Activated CD4-positive, alpha-beta memory T cell treated with anti-CD3 and anti-CD28 coated beads for 36 hours (primary cell): ENCODE data around the gene UBE2H. TPM values are rescaled to one million over a fixed set of nuclear protein-coding genes. Genes with fewer than 3 reads are reported as not detected.

Experiments
- CTCF ChIA-PET: fragments of 350-600 bp; sonication (Branson Sonifier 250); formaldehyde crosslinking; loops from one replicate; lab custom pipeline; 2021; ENCODE audit warnings: antibody characterized with exemption, inconsistent platforms; lab: Charles Lee
- POLR2A ChIA-PET: fragments of 350-600 bp; sonication (Branson Sonifier 250); formaldehyde crosslinking; loops from one replicate; lab custom pipeline; 2021; ENCODE audit warnings: antibody characterized with exemption; lab: Charles Lee
- DNase-seq: peaks from one replicate; pipeline ENCODE4 v3.0.0-alpha.2; 2020
- H3K27ac Mint-ChIP-seq: one replicate; pipeline ENCODE4 v1.8.0; 2021; ENCODE audit warnings: mixed read lengths
- H3K27me3 Mint-ChIP-seq: one replicate; pipeline ENCODE4 v1.8.0; 2021; ENCODE audit warnings: mixed read lengths
- H3K36me3 Mint-ChIP-seq: one replicate; pipeline ENCODE4 v1.8.0; 2021; ENCODE audit warnings: mixed read lengths
- H3K4me1 Mint-ChIP-seq: one replicate; pipeline ENCODE4 v1.8.0; 2021; ENCODE audit warnings: low read depth, mixed read lengths
- H3K4me3 Mint-ChIP-seq: one replicate; pipeline ENCODE4 v1.8.0; 2021; ENCODE audit warnings: mild to moderate bottlenecking, mixed read lengths
- H3K9me3 Mint-ChIP-seq: one replicate; pipeline ENCODE4 v1.8.0; 2021; ENCODE audit warnings: mixed read lengths
- intact Hi-C: fragments of 100-400 bp; cut with micrococcal nuclease; formaldehyde crosslinking; loops from one replicate; pipeline ENCODE4 v1.15.1; 2023
- total RNA-seq, 2 experiments: library from RNA; stranded (reverse); gene quantifications; one replicate each; pipeline ENCODE4 v1.2.3, GENCODE V29; 2021

The UBE2H gene
- total RNA-seq, result 10 to 100 TPM; 33.6 to 37.1 TPM

DNA sequence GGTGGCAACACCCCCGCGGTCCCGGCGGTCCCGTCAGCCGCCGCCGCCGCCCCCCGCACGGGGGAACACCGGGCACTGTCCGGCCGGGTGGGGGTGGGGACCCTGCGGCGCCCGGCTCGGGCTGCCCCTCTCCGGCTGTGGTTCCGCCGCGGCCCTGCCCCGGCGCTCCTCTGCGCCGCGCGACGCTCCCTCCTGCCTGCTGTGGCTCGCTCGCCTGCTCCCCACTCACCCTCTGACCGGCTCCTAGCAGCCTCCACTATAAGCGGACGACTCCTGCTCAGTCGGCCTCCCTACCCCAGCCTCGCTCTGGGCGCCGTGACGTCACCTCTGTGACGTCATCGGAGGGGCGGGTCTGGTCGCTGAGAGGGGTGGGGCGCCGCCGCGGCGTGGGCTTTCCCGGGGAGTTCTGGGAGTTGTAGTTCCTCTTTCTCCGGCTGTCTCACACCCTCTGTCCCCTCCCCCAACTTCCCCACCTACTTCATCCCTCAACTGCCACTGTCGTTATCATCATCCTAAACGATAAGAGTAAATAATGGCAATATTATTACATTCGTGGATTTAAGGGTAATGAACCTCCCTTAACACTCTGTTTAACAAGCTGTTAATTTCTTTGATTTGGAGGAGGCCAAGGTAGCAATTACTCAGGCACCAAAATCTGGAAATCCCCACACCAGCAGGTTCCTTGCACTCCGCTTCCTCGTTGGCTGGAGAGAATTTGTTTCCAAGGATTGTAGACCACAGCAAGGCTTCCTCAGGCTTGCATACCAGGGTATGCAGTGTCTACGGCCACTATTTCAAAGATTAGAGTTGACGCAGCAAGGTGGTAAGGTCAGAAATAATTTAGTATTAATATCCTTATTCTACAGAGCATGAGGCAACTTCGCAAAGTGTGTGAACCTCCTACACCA lies at the start of gene UBE2H:
Gene UBE2H, minus strand, starts transcription at position 308 of the 908 bp plus-strand sequence. CDS start 405 bp downstream, outside the sequence.
- intact Hi-C loops, result loop anchor here (5.0 kb wide), 5 partner anchors 111 to 336 kb away; partner anchors contain the start of gene KLHDC10
- H3K4me3 Mint-ChIP-seq, result peak within 1 kb of the TSS; percentile 87

DNA sequence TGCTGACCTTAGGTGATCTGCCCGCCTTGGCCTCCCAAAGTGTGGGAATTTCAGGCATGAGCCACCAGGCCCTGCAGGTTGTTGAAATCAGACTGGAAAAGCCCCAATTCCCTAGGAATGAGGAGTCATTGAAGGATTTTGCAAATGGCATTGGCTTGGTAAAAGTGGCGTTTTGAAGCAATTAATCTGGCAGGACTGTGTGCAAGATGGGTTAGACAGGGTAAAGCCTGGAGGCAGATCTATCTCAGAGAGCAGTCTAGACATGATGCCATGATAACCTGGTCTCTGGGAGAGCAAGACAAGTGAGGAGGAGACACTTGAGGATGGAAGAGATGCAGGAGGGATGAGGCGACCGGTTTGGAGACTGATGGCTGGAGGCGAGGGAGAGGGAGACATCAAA lies 45.7 kb upstream of the UBE2H start:
- Mint-ChIP-seq H3K4me3 (no peak overlapping the region), H3K4me1 (no peaks in the 10 kb centered on the region), H3K36me3 (no peaks in the 10 kb centered on the region), H3K27ac (no peak overlapping the region), H3K27me3 (no peaks in the 10 kb centered on the region), H3K9me3 (no peaks in the 10 kb centered on the region)
- intact Hi-C loops, result no loop called here
- CTCF ChIA-PET, result no interaction called here
- DNase-seq, result no peak
- POLR2A ChIA-PET, result no interaction called here

More for the DNA sequence above, at the start of gene UBE2H:
- Mint-ChIP-seq H3K36me3 (peaks cover 5% of the 10 kb centered on the region), H3K4me1 (peaks cover 7% of the 10 kb centered on the region), H3K9me3 (no peaks in the 10 kb centered on the region), H3K27me3 (no peaks in the 10 kb centered on the region), H3K27ac (peak within 1 kb of the TSS; percentile 90)
- ChIA-PET CTCF (no interaction called here), POLR2A (interaction anchor here (0.6 kb wide), 1 partner anchor 107 kb away, joined by 3 read pairs; no protein-coding TSS in a partner anchor)
- peak; percentile 94 for DNase-seq

DNA sequence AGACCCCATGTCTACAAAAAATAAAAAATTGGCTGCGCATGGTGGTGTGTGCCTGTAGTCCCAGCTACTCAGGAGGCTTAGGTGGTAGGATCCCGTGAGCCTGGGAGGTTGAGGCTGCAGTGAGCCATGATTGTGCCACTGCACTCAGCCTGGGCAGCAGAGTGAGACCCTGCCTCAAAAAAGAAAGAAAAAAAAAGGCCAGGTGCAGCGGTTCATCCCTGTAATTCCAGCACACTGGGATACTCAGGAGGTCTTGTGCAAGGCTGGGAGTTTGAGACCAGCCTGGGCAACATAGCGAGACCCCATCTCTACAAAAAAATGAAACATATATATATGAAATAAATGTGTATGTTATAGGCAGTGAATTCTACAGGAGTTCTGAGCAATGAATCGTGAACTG lies 44.5 kb upstream of the UBE2H start:
- no peaks in the 10 kb centered on the region for H3K9me3 Mint-ChIP-seq
- ChIA-PET POLR2A (no interaction called here), CTCF (no interaction called here)
- H3K4me1 Mint-ChIP-seq, result no peaks in the 10 kb centered on the region
- H3K27ac Mint-ChIP-seq, result no peak overlapping the region
- no peaks in the 10 kb centered on the region for H3K36me3 Mint-ChIP-seq
- no peaks in the 10 kb centered on the region for H3K27me3 Mint-ChIP-seq
- intact Hi-C loops, result no loop called here
- no peak for DNase-seq
- no peak overlapping the region for H3K4me3 Mint-ChIP-seq

DNA sequence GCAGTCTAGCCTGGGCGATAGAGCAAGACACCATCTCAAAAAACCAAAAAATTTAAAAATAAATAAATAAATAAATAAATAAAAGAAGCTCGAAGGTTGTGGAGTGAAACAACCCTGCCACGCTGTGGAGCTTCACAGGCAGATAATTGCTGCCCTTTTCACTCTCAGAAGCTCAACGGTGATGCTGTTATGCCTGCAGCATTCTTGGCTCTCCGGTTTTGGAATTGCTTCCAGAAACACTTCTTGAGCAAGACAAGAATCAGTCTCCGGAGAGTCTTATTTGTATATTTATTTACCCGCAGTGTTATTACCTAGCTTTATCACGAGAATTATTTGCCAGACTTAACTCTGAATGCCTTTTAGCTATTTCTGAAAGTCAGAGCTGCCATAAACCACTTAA lies 40.5 kb upstream of the UBE2H start:
- intact Hi-C loops, result no loop called here
- ChIA-PET POLR2A (no interaction called here), CTCF (interaction anchor here (0.7 to 1.1 kb wide), 2 partner anchors 16 to 1048 kb away, joined by 3 to 6 read pairs; no protein-coding TSS in a partner anchor)
- Mint-ChIP-seq H3K9me3 (no peaks in the 10 kb centered on the region), H3K4me1 (peaks cover 6% of the 10 kb centered on the region), H3K27me3 (no peaks in the 10 kb centered on the region), H3K4me3 (no peak overlapping the region), H3K27ac (no peak overlapping the region), H3K36me3 (no peaks in the 10 kb centered on the region)
- no peak for DNase-seq

DNA sequence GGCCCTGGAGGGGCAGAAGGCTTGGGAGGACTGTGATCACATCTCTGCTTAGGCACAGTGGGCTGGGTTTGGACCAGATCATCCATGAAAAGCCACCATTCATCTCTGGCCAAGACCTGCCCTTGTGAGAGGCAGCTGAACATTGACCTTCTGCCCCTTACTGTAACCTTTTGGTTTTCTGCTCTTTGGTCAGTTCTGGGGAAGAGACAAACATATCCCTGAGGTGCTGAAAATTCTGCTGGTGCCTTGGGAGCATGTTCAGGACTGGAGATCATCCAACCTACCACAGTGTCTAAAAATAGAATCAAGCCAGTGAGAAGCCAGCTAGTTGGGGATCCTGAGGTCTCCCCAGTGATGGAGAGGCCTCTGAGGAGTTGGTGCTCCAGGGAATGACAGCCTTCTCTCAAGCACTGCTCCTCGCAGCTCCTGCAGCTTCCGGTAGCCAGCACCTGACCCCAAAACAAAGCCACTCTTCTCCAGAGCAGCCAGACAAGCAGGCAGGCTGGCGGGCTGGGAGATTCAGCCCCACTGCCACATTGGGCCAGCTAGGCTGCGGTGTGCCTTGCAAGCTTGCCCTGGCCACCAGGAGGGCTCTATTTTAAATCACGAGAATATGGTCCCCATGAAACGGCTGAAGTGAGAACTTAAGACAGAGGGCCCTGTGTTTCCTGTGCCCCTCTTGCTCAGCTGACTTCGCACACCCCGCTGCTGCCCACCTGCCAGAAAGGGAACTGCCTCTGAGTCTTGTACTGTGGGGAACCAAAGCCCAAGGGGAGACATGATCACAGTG lies 37.8 kb upstream of the UBE2H start:
- H3K27me3 Mint-ChIP-seq, result no peaks in the 10 kb centered on the region
- H3K27ac Mint-ChIP-seq, result no peak overlapping the region
- intact Hi-C loops, result no loop called here
- DNase-seq, result no peak
- peaks cover 6% of the 10 kb centered on the region for H3K4me1 Mint-ChIP-seq
- ChIA-PET CTCF (no interaction called here), POLR2A (interaction anchor here (0.6 kb wide), 1 partner anchor 79 kb away, joined by 4 read pairs; no protein-coding TSS in a partner anchor)
- H3K36me3 Mint-ChIP-seq, result no peaks in the 10 kb centered on the region
- no peak overlapping the region for H3K4me3 Mint-ChIP-seq
- no peaks in the 10 kb centered on the region for H3K9me3 Mint-ChIP-seq

DNA sequence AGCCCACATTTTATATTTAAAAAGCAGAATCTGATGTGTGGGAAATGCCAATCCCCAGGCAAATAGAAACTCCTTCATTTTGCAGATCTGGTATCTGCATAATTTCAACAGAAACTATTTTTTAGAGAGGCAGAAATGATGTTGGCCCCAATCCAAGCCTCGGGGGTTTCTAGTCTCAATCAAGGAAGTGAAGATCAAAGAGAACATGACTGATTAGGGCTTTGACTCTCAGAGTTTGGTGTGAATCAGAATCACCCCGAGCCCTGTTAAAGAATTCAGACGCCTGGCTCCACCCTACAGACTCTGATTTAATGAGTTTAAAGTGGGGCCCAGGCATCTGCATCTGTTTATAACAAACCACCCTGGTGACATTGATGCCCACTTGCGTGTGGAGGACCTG lies 36.7 kb upstream of the UBE2H start:
- DNase-seq, result peak; percentile 75
- Mint-ChIP-seq H3K36me3 (no peaks in the 10 kb centered on the region), H3K4me1 (peaks cover 6% of the 10 kb centered on the region), H3K9me3 (no peaks in the 10 kb centered on the region), H3K4me3 (no peak overlapping the region), H3K27me3 (no peaks in the 10 kb centered on the region), H3K27ac (no peak overlapping the region)
- intact Hi-C loops, result no loop called here
- ChIA-PET CTCF (no interaction called here), POLR2A (interaction anchor here (0.6 kb wide), 2 partner anchors 31 to 81 kb away, joined by 4 read pairs; no protein-coding TSS in a partner anchor)

DNA sequence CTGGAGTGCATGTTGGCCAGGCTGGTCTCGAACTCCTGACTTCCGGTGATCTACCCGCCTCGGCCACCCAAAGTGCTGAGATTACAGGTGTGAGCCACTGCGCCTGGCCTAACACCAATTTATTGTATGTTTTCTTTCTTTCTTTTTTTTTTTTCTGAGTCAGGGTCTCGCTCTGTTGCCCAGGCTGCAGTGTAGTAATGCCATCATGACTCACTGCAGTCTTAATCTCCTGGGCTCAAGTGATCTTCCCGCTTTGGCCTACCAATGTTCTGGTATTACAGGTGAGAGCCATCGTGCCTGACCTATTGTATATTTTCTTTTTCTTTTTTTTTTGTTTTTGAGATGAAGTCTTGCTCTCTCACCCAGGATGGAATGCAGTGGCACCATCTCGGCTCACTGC lies 33.8 kb upstream of the UBE2H start:
- no peaks in the 10 kb centered on the region for H3K27me3 Mint-ChIP-seq
- DNase-seq, result no peak
- peaks cover 6% of the 10 kb centered on the region for H3K4me1 Mint-ChIP-seq
- intact Hi-C loops, result no loop called here
- no peak overlapping the region for H3K27ac Mint-ChIP-seq
- no peaks in the 10 kb centered on the region for H3K36me3 Mint-ChIP-seq
- no peaks in the 10 kb centered on the region for H3K9me3 Mint-ChIP-seq
- H3K4me3 Mint-ChIP-seq, result no peak overlapping the region
- ChIA-PET POLR2A (no interaction called here), CTCF (no interaction called here)

DNA sequence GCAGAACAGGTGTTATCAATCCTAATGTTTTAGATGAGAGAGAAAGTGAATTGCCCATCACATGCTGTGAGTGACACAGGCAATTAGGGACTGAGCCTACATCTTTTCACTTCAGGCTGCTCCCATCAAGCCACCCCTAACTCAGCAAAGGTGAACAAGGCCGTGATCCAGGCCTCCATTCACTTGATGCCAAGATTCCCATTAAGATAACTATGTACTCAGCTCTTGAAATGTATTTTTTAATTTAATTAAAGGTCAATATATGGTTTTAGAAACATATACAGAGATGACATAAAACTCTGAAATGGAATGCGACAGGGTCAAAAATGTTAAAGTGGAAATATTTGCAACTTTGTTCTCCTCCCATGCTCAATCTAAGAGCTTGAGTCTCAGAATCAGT lies 27.9 kb upstream of the UBE2H start:
- DNase-seq, result no peak
- Mint-ChIP-seq H3K4me1 (no peaks in the 10 kb centered on the region), H3K27ac (no peak overlapping the region), H3K4me3 (no peak overlapping the region), H3K27me3 (no peaks in the 10 kb centered on the region), H3K9me3 (no peaks in the 10 kb centered on the region), H3K36me3 (no peaks in the 10 kb centered on the region)
- intact Hi-C loops, result no loop called here
- POLR2A ChIA-PET, result interaction anchor here (0.6 kb wide), 1 partner anchor 1054 kb away, joined by 4 read pairs; no protein-coding TSS in a partner anchor
- CTCF ChIA-PET, result no interaction called here

DNA sequence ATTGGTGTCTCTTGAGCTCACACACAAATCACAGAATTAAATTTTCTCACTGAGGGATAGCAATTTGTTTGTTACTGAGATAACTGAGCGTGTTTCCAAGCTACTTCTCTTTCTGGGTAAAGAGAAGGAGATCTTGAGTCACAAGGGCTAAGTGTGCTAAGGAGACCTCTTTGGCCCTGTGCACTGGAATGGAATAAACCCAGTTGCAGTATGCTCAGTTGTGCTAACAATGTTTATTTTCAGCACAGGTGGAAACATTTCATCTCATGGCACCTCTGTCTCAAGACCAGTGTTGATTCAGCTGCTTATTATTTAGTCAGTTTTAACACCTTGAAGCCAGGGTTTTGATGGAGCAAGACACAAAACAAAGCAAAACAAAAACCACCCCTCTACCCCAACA lies 22.5 kb upstream of the UBE2H start:
- DNase-seq, result no peak
- Mint-ChIP-seq H3K4me3 (no peak overlapping the region), H3K27me3 (no peaks in the 10 kb centered on the region), H3K9me3 (no peaks in the 10 kb centered on the region), H3K27ac (no peak overlapping the region), H3K36me3 (no peaks in the 10 kb centered on the region), H3K4me1 (no peaks in the 10 kb centered on the region)
- POLR2A ChIA-PET, result no interaction called here
- CTCF ChIA-PET, result no interaction called here
- intact Hi-C loops, result no loop called here

DNA sequence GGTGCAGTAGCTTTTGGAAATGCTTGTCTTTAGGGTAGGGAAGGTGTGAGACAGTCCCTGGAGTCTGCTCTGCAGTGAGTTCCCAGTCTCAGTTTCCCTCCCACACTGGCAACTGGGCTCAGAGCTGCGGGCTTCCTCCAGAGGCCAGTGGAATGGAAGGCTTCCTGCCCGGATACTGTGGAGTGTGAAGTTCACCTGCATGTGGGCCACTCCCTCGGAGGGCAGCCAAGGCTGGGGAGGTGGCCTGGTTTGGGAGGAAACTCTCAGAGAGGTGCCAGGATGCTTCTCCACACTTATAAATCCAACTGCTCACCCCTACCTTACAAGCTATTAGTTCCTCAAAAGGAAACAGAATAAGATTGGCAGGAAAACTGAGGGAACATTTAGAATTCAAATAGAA lies 18.1 kb upstream of the UBE2H start:
- no peak overlapping the region for H3K27ac Mint-ChIP-seq
- POLR2A ChIA-PET, result interaction anchor here (0.8 kb wide), 1 partner anchor 9 kb away, joined by 5 read pairs; no protein-coding TSS in a partner anchor
- H3K36me3 Mint-ChIP-seq, result no peaks in the 10 kb centered on the region
- DNase-seq, result no peak
- H3K4me3 Mint-ChIP-seq, result no peak overlapping the region
- no peaks in the 10 kb centered on the region for H3K27me3 Mint-ChIP-seq
- H3K9me3 Mint-ChIP-seq, result no peaks in the 10 kb centered on the region
- intact Hi-C loops, result no loop called here
- CTCF ChIA-PET, result no interaction called here
- H3K4me1 Mint-ChIP-seq, result no peaks in the 10 kb centered on the region

DNA sequence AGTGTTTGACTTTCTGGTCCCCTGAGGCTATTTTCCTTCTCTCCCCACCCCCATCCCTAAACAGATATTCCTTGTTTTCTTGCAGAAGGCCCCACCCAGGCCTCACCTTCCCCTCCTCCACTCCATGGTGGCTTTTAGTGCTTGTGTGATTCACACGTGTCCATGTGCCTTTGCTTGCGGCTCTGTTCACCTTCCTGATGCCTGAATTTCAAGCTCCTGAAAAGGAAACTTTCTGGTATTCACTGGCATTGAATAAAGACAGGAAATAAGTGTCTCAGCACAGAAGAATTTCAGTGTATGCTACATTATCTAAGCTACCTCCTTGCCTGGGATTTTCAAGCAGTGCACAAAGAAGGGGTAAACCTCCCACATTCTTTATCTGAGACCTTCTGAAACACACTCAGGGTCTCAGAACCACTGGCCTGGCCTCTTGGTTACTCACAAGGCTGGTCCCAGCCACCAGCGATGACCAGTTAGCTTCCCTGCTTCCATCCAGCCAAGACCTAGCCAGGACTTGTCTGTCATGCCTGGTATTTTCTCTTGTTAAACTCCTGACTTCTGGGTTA lies 17.2 kb upstream of the UBE2H start:
- POLR2A ChIA-PET, result no interaction called here
- no peaks in the 10 kb centered on the region for H3K36me3 Mint-ChIP-seq
- no peaks in the 10 kb centered on the region for H3K4me1 Mint-ChIP-seq
- no peak for DNase-seq
- no peak overlapping the region for H3K4me3 Mint-ChIP-seq
- intact Hi-C loops, result no loop called here
- no peaks in the 10 kb centered on the region for H3K27me3 Mint-ChIP-seq
- CTCF ChIA-PET, result no interaction called here
- H3K9me3 Mint-ChIP-seq, result no peaks in the 10 kb centered on the region
- H3K27ac Mint-ChIP-seq, result no peak overlapping the region
